Natural killer cell (primary cell): ENCODE data around the gene ULK4. TPM values are rescaled to one million over a fixed set of nuclear protein-coding genes. Genes with fewer than 3 reads are reported as not detected.

Experiments used
- ATAC-seq, 3 donors: fragments of 150-1000 bp in 2 of 3; fragments of 200-7000 bp in 1 of 3; cut with Tn5 transposase; 1 replicate in 1 of 3; 2 replicates in 2 of 3; pipeline ENCODE4 v1.10.0; 2021; ENCODE audit warnings: mild to moderate bottlenecking in 2 of 3, moderate library complexity in 2 of 3
- DNase-seq, 2 donors: peaks; one replicate each; pipeline versions ENCODE4 v3.0.0 to v3.0.0-alpha.2; 2013 to 2021; ENCODE audit warnings: mixed read lengths in 1 of 2
- H3K27ac ChIP-seq: one replicate; pipeline ENCODE4 v1.5.1; 2013; ENCODE audit warnings: mild to moderate bottlenecking, low read length
- H3K27me3 ChIP-seq: one replicate; pipeline ENCODE4 v1.6.1; 2013; ENCODE audit warnings: low read length; ENCODE audit not compliant: control insufficient read depth, insufficient read depth
- H3K36me3 ChIP-seq: one replicate; pipeline ENCODE4 v1.6.1; 2013; ENCODE audit warnings: low read length; ENCODE audit not compliant: control insufficient read depth, insufficient read depth
- H3K4me1 ChIP-seq: one replicate; pipeline ENCODE4 v1.6.1; 2013; ENCODE audit warnings: low read length; ENCODE audit not compliant: control insufficient read depth, insufficient read depth
- H3K4me3 ChIP-seq: one replicate; pipeline ENCODE4 v1.5.1; 2013; ENCODE audit warnings: low read length
- H3K9me3 ChIP-seq: one replicate; pipeline ENCODE4 v1.6.1; 2013; ENCODE audit warnings: low read length; ENCODE audit not compliant: control insufficient read depth, insufficient read depth
- H3K27ac Mint-ChIP-seq, 2 donors: one replicate each; pipeline ENCODE4 v1.8.0; 2022; ENCODE audit warnings: mild to moderate bottlenecking in 2 of 2, mixed read lengths in 2 of 2, moderate library complexity in 1 of 2
- H3K27me3 Mint-ChIP-seq, 2 donors: one replicate each; pipeline ENCODE4 v1.8.0; 2022; ENCODE audit warnings: low read depth in 2 of 2, mixed read lengths in 2 of 2
- H3K36me3 Mint-ChIP-seq: one replicate; pipeline ENCODE4 v1.8.0; 2022; ENCODE audit warnings: mixed read lengths
- H3K4me1 Mint-ChIP-seq, 2 donors: one replicate each; pipeline ENCODE4 v1.8.0; 2022; ENCODE audit warnings: mixed read lengths in 2 of 2
- H3K4me3 Mint-ChIP-seq: one replicate; pipeline ENCODE4 v1.8.0; 2022; ENCODE audit warnings: mild to moderate bottlenecking, moderate library complexity, mixed read lengths
- H3K9me3 Mint-ChIP-seq, 2 donors: one replicate each; pipeline ENCODE4 v1.8.0; 2022; ENCODE audit warnings: mixed read lengths in 2 of 2
- WGBS: methylation state at CpG from one replicate; pipeline ENCODE4 v1.1.7; 2013; ENCODE audit warnings: missing lambda C conversion rate; ENCODE audit not compliant: insufficient coverage; 5-methylcytosine and 5-hydroxymethylcytosine counted together
- intact Hi-C: fragments of 100-400 bp; cut with micrococcal nuclease; formaldehyde crosslinking; loops from one replicate; pipeline ENCODE4 v1.14.2; 2022
- total RNA-seq, 4 donors: library from RNA; stranded (reverse); fragments of 120-200 nt in 1 of 4; gene quantifications; one replicate each; pipeline versions ENCODE4 v1.2.3 to v1.2.4, GENCODE V29; 2013 to 2022
- TF ChIP-seq, protein P1 (sequence below): fragments of 200-600 bp; IDR thresholded peaks from one replicate; pipeline ENCODE4 v1.8.0; 2022; ENCODE audit warnings: antibody characterized with exemption

Gene ULK4
- total RNA-seq, 3 donors from 2014 or later (not counting 1 experiment from before 2014, with no cell fraction given), result 19.2 to 25.7 (median 21.2) TPM

DNA sequence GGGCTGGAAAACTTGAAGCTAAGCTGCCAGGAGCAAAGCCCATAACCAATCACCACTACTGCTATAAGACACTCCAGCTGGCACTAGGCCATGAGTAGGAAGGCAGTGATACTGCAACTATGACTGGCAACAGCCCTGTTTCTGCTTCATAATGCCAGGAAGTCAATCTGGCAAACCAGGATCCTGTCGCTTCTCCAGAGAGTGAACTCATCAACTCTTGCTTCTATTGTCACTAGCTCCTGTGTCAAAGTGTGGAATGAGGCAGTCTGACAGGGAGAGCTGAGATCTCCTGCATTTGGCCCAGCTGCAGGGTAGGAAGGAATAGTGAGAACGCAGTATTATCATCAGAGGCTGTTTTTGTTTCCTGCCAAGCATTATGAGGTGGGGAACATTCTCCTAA is 657.3 kb downstream of the ULK4 start:
- H3K9me3 ChIP-seq, result no peaks in the 10 kb centered on the region
- no peaks in the 10 kb centered on the region for H3K27me3 Mint-ChIP-seq
- no peaks in the 10 kb centered on the region for H3K4me1 ChIP-seq
- no peaks in the 10 kb centered on the region for H3K36me3 ChIP-seq
- H3K4me3 ChIP-seq, result no peak overlapping the region
- intact Hi-C loops, result no loop called here
- no peaks in the 10 kb centered on the region for H3K36me3 Mint-ChIP-seq
- H3K27ac Mint-ChIP-seq, result no peak overlapping the region
- TF ChIP-seq, protein P1, sequence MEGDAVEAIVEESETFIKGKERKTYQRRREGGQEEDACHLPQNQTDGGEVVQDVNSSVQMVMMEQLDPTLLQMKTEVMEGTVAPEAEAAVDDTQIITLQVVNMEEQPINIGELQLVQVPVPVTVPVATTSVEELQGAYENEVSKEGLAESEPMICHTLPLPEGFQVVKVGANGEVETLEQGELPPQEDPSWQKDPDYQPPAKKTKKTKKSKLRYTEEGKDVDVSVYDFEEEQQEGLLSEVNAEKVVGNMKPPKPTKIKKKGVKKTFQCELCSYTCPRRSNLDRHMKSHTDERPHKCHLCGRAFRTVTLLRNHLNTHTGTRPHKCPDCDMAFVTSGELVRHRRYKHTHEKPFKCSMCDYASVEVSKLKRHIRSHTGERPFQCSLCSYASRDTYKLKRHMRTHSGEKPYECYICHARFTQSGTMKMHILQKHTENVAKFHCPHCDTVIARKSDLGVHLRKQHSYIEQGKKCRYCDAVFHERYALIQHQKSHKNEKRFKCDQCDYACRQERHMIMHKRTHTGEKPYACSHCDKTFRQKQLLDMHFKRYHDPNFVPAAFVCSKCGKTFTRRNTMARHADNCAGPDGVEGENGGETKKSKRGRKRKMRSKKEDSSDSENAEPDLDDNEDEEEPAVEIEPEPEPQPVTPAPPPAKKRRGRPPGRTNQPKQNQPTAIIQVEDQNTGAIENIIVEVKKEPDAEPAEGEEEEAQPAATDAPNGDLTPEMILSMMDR, result no peak
- no peak for DNase-seq
- H3K4me1 Mint-ChIP-seq, result no peaks in the 10 kb centered on the region
- H3K27me3 ChIP-seq, result no peaks in the 10 kb centered on the region
- H3K9me3 Mint-ChIP-seq, result no peaks in the 10 kb centered on the region
- ATAC-seq, result no peak
- H3K4me3 Mint-ChIP-seq, result no peak overlapping the region
- no peak overlapping the region for H3K27ac ChIP-seq
- WGBS, result 53% methylated on average over 2 of the region's 2 CpGs

GRCh38 chr3:41302295-41302694 is 659.6 kb downstream of the ULK4 start:
- DNase-seq, result no peak
- H3K4me1 Mint-ChIP-seq, result no peaks in the 10 kb centered on the region
- H3K4me3 Mint-ChIP-seq, result no peak overlapping the region
- no peak overlapping the region for H3K27ac Mint-ChIP-seq
- no peak overlapping the region for H3K4me3 ChIP-seq
- H3K4me1 ChIP-seq, result no peaks in the 10 kb centered on the region
- H3K27ac ChIP-seq, result no peak overlapping the region
- H3K27me3 ChIP-seq, result no peaks in the 10 kb centered on the region
- TF ChIP-seq, protein P1, result no peak
- no peak for ATAC-seq
- intact Hi-C loops, result no loop called here
- no peaks in the 10 kb centered on the region for H3K36me3 ChIP-seq
- H3K9me3 Mint-ChIP-seq, result no peaks in the 10 kb centered on the region
- no peaks in the 10 kb centered on the region for H3K36me3 Mint-ChIP-seq
- 95% methylated on average over 4 of the region's 4 CpGs for WGBS
- H3K27me3 Mint-ChIP-seq, result no peaks in the 10 kb centered on the region
- no peaks in the 10 kb centered on the region for H3K9me3 ChIP-seq

DNA sequence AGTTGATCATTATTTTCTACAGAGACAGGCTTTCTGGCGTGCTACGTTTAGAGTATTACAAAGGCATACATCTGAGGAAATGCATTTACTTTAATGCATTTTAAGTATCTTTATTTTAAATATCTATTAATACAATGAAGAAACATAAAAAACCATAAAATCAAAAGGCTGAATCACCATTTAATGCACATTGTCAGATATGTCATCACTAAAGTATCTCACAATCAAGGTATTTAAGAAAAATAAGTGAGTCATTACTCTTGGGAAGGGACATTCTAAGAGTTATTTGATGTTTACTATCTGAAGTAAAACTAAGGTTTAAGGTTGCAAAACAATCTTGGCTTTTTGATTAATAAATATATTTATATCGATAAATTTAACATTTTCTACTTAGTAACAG is 660.4 kb downstream of the ULK4 start:
- WGBS, result no CpG with 5 or more reads among the region's 3 CpGs
- TF ChIP-seq, protein P1, result no peak

GRCh38 chr3:41299036-41299435 is 662.9 kb downstream of the ULK4 start:
- 95% methylated on average over 3 of the region's 3 CpGs for WGBS
- Mint-ChIP-seq H3K27ac (no peak overlapping the region), H3K27me3 (no peaks in the 10 kb centered on the region), H3K4me3 (no peak overlapping the region), H3K9me3 (no peaks in the 10 kb centered on the region), H3K4me1 (no peaks in the 10 kb centered on the region), H3K36me3 (no peaks in the 10 kb centered on the region)
- TF ChIP-seq, protein P1, result no peak
- no peak for DNase-seq
- Histone ChIP-seq H3K27me3 (no peaks in the 10 kb centered on the region), H3K27ac (no peak overlapping the region), H3K4me1 (no peaks in the 10 kb centered on the region), H3K36me3 (no peaks in the 10 kb centered on the region), H3K4me3 (no peak overlapping the region), H3K9me3 (no peaks in the 10 kb centered on the region)
- ATAC-seq, result no peak
- intact Hi-C loops, result no loop called here

More for the DNA sequence above, 660.4 kb downstream of the ULK4 start:
- Mint-ChIP-seq H3K36me3 (no peaks in the 10 kb centered on the region), H3K27ac (no peak overlapping the region), H3K9me3 (no peaks in the 10 kb centered on the region), H3K27me3 (no peaks in the 10 kb centered on the region), H3K4me3 (no peak overlapping the region), H3K4me1 (no peaks in the 10 kb centered on the region)
- Histone ChIP-seq H3K4me3 (no peak overlapping the region), H3K36me3 (no peaks in the 10 kb centered on the region), H3K27ac (no peak overlapping the region), H3K4me1 (no peaks in the 10 kb centered on the region), H3K27me3 (no peaks in the 10 kb centered on the region), H3K9me3 (no peaks in the 10 kb centered on the region)
- intact Hi-C loops, result no loop called here
- no peak for DNase-seq
- ATAC-seq, result no peak
